Astrocyte (in vitro differentiated cells and primary cell): Measurements from ENCODE around the gene PLCL1.

ENCODE experiments used
- CTCF ChIP-seq: IDR thresholded peaks from 2 replicates; pipeline ENCODE4 v1.5.1; 2011; ENCODE audit warnings: low read depth, mild to moderate bottlenecking, inconsistent platforms, low read length, moderate library complexity; ENCODE audit not compliant: insufficient read depth
- EZH2 ChIP-seq: IDR thresholded peaks from 2 replicates; pipeline ENCODE4 v1.6.1; 2012; ENCODE audit warnings: mild to moderate bottlenecking, low read length, inconsistent platforms; ENCODE audit not compliant: insufficient read depth

DNA sequence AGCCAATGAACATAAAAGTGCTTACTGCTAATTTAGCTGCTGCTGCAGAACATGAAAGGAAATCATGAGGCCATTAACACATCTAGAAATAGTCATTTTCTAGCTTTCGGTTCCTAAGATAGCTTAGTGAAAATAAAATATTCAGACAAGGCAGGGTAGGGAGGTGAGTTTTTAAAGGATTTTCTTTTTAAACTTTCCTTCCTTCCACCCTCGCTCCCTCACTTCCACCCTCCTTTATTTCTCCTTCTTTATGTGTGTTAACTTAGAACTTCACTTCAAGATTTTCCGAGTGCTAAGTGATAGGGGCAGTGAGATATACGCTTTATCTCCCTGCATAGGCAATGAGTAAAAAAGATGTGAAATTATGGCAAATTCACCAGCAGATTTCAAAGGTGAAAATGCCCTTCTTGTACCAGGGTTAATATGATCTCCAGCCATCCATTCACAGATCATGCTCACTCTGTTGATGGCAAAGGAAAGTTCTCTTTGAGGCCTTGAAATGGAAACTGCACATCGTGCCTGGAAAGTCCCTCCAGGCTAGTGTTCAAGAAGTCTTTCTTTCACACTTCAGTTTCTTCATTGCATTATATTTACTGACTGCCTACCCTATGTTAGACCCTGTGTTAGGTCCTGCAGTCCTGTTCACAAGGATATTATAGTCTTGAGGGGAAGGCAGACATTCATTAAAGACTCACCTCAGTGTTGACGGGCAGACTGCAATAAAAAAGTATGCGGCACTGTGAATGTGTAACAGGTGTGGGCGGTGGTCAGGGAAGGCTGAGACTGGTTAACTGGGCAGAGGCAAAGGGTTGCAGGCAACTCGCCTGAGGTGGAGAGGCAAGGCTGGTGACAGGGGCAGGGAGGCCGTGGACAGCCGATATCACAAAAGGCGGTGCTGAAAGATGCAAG, 200.8 kb downstream of the PLCL1 start:
- TF ChIP-seq CTCF (no peak), EZH2 (no peak)
